Measurements from ENCODE around the gene RET.
"Not testable (repeated sequence)": the region's sequence is repeated elsewhere in the genome, so short reads cannot be mapped to it uniquely, and the experiment has no call there.

Gene RET

DNA sequence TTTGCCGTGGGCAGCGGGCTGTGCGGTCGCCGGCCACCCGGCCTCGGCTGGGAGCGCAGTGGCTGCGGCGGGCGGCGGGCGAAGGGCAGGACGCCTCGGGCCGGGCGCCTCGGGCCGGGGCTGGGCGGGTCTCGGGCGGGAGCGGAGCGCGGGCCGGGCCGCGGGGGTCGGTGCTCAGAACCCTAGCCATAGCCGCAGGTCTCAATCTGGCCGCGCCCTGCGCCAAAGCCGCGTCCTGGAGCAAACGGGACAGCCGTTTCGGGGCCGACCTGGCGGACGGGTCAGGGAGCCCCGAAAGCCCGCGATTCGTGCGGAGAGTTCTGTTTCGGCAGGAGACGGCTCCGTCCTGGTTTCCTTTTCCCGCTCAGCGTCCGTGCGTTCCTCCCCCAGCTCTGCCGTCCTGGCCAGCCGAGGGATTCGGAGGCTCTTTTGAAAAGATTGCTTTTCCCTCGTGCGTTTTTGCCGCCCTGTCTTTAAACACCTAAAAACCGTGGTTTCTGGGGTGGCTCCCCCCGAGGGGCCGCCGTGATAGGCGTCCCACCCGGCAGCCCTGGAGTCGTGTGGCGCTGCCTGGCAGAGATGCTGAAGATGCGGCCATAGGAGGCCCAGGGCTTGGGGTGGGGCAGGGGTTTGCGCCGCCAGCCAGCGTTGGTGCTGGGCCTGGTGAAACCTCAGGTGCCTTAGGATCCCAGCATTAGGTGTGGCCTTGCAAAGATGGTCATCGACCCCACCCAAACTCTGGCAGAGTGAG lies 727 bp downstream of the RET start:
- DNase-seq (ENCODE audit: low spot score): no peak

DNA sequence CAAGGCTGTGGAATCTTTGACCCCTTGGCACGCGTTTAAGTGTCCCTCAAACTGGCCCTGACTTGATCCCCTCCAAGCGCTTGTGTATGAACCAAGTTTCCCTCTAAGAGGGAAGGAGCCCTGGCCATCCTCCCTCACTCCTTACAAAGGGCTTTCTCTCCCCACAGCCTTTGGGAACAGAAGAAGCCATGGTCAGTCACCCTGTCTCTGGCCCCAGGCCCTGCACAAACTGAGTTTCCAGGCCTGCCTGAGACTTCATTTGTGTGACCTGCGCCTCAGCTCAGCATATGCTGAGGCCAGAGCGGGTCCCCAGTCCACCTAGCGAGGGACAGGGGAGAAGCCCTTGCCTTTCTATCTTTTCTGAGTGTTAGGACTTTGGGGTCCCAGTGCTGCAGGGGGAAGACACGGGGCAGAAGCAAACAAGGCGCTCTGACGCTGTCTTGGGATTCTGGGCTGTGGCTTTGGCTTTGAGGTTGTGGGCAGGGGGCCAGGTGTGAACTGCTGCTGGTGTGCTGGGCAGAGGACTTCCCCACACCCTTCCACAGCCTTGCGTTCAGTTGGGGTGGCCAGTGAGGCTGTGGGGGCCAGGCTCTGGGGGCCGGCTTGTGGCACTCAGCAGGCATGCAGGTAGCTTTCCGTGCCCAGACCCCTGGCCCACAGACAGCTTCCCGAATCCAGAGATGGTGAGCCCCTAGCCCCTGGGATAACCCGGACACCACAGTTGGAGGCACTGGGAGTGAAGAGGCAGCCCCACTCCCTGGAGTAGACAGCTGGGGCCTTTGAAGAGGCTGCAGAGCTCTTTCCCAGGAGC lies 1.5 kb downstream of the RET start:
- DNase-seq (ENCODE audit: low spot score): peak; percentile 47

DNA sequence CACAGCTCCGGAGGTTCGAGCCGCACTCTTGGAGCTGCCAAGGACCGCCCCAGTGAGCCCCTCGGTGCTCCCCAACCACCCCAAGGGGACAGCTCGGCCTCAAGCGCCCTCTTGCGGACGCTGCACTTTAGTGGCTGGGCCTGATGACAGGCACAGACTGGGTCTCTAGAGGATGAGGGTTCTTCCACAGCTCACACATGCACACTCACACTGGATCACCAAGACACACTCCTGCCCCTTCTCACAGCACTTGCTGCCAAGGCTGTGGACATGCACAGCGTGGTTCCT lies 2.1 kb downstream of the RET start:
- peak; percentile 64 for DNase-seq (ENCODE audit: low spot score)

DNA sequence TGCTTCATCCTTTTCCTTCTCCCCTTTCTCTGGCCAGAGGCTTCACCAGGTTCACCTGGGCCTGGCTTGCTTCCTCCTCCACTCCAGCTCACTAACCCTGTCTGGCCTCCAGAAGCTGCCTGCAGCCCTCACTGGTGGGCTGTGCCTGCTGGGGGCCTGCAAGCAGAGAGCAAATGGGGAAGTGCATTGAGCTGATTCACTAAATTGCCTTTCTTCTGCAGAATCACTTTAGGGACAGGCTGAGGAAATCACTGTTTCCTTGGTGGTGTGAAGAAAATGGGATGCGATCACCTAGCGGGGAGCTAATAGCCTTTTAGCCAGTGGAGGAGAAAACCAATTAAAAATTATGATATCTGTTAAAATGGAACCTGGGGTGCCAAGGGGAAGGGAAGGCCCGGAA lies 3.0 kb downstream of the RET start:
- no peak for DNase-seq (ENCODE audit: low spot score)

DNA sequence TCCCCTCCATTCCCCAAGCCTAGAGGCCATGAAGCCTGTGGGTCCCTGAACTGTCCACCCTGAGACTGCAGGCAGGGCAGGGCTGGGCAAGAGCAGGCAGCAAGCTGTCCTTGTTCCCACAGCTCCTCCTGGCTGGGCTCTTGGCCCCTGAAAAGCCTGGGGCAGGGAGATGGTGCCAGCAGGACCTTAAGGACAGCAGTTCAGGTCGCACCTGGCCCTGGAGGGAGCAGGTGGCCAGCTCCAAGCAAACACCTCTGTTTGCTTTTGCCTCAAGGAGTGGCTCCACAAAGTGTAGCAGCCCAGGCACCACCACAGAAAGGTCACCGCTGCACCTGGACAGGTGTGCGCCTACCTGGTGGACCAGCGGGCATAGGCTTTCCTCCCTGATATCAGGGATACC lies 5.2 kb downstream of the RET start:
- no peak for DNase-seq (ENCODE audit: low spot score)

DNA sequence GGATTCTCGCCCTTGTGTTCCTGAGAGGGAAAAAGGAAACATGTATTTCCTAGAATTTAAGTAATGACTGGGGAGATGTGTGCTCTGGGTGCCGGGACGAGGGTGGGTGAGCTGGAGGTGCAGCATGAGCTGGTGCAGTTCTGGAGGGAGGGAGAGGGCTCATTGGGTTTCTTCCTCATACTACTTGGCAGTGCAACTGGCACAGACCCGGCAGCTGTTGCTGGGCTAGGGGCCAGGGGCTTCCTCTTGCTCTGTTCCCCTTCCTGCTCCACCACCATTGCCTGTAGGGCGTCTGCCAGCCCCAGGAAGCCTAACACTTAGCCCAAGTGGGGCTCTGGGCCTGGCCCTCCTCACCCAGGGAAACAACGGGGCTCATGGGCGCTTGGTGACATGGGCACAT lies 5.9 kb downstream of the RET start:
- no peak for DNase-seq (ENCODE audit: low spot score)

DNA sequence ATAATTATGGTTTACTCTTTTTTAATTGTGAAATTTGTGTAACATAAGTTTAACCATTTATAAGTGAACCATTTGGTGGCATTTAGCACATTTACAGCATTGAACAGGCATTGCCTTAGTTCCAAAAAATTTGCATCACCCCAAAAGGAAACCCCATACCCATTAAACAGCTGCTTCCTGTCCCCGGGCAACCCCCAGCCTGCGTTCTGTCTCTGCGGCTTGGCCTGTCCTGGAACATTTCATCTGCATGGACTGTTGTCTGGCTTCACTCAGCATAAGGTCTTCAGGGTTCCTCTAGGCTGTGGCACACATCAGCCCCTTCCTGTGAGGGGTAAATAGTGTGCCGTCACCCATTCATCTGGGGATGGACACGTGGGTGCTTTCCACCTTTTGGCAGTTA lies 6.9 kb downstream of the RET start:
- no peak for DNase-seq (ENCODE audit: low spot score)

DNA sequence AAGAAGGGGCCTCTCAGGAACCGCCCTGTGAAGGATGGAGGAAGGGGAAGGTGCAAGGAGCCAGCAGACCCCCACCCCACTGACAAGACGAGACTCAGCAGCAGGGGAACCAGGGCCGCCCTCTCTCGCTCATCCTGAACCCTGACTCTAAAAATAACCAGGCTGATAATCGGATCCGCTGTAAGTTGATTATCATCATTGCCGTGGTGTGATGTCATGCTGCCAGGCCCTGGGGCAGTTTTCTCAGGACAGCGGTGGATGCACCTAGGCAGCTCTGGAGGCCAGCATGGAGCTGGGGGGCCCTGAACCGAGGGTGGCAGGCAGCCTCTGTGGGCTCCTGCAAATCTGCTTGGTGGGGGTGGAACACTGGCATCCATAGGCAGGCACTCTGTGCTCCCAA lies 7.9 kb downstream of the RET start:
- no peak for DNase-seq (ENCODE audit: low spot score)

DNA sequence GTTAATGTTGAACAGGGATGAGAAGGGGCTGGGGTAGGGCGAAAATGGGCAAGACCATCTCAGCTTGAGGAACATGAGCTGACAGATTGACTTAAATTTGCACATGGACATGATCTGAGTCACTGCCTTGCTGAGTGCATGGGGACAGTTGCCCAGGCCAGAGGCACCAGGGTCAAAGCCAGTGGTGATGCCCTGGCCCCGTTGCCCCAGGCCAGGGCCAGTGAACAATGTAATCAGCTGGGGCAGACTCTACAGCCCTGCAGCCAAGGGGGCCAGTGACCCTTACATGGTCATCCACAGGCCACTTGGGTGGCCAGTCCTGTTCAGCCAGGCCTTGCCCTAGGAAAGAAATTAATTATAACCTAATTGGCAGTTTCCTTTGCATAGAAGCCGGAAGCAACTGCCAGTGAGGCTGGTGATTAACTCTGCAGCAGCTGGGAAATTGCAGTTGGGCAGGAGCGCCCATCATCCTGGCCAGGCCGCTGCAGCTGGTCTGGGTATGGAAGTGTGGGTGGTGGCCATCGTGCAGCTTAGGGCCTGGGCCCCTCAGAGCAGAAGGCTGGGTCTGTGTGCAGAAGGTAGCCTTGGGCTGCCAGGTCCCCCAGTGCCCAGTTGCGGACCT lies 9.6 kb downstream of the RET start:
- DNase-seq (ENCODE audit: low spot score): no peak

DNA sequence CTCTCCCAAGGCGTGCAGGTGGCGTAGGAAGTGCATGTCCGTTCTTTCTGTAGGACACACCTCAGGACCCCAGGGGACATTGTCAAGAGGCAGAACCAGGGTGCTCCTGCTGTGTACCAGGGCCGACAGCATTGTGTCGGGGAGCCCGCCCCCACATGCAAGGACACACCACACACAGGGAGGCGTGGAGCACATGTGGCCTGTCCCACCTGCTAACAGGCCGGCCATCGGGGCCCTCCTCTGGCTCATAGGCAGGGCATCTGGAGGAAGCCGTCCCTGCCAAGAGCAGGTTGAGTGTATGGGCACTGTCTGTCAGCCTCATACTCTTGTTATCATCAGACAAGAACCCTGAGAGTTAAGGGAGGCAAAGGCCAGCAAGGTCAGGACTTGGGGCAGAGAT lies 12.7 kb downstream of the RET start:
- DNase-seq (ENCODE audit: low spot score): no peak

DNA sequence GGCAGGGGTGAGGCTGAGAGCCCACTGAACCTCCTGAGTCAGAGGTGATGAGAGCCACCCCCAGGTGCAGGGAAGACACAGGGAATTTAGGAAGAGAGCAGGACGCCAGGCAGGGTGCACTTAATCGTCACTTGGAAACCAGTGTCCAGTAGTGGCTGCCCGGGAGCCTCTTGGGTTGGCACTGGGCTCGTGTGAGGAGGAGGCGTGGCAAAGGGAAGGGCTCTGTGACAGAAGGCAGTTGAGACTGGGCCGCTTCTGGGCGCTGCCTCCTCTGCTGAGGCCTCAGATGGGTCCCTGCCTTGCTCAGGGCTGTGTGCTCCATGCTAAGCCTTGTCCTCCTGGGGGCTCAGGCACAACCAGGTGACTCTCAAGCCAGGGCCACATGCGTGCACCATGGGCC lies 13.3 kb downstream of the RET start:
- DNase-seq (ENCODE audit: low spot score): no peak

DNA sequence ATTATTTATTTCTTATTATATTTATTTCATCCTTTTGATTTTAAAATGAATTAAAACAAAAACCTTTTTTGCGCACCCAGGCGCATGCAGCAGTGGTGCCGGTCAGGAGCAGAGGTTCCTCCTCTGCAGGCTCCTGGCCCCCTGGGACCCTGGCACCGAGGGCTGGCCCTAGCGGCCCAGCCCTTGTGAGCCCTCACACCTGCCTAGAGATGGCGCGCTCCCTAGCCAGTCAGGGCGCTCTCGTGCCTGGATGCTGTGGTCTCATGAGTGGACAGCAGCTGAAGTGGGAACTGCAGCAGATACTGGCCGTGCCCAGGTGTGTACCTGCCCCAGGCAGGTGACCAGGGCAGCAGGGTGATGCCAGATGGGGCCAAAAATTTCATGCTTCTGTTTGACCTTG lies 13.8 kb downstream of the RET start:
- no peak for DNase-seq (ENCODE audit: low spot score)

DNA sequence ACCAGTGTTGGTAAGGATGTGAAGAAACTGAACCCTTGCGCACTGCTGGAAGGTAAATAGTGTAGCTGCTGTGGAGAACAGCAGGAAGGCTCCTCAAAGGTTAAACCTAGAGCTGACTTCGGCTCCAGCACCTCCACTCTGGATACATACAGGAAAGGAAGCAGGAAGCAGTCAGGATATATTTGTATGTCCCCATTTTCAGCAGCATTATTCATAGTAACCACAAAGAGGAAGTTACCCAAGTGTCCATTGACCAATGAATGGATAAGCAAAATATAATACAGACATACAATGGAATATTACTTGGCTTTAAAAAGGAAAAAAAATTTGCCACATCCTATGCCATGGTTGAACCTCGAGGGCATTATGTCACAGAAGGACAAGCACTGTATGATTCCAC lies 15.0 kb downstream of the RET start:
- no peak for DNase-seq (ENCODE audit: low spot score)

DNA sequence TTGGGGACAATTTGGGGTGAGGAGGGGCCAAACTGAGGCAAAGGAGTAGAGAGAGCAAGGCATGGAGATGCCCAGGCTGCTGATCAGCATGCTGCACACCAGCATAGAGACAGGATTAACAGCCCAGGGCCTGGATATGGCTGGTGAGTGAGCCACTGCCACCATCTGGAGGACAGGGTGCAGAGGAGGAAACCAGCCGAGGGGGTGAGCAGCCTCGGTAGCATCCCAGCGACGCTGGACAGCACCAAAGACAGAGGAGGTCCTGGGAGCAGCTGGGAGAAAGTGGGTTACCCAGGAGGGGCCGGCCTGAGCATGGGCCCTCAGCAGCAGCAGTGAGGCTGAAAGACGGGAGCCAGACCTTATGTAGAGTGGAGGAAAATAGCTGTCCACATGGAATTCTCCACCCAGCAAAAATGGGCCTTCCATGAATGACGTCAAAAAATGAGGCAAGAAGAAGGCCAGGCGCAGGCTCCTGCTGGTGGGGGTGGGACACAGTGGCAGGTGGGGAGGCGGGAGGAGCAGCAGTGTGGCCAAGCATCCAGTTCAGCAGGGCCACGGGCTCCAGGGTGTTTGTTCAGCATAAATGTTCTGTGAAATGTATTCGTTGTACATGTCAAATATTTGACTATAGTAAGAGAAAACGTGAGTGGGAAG lies 16.7 kb downstream of the RET start:
- DNase-seq (ENCODE audit: low spot score): peak; percentile 79

DNA sequence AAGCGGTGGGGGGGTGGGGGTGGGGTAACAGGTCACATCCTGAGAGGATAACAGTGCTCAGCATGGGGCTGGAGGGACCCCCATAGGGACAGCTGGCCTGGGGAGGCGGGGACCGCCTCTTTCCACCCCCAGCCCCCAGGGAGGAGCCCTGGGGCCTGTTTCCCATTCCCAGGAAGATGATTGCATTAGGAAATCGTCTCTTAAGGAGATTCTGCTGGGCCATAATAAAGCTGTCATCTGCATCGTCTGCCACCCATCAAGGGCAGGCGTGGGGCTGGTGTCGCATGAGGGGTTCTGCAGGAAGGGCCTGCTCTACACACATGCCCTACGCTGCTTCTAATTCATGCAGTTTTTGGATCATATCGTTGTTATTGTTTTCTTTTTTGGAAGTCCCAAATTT lies 17.2 kb downstream of the RET start:
- peak; percentile 89 for DNase-seq (ENCODE audit: low spot score)

DNA sequence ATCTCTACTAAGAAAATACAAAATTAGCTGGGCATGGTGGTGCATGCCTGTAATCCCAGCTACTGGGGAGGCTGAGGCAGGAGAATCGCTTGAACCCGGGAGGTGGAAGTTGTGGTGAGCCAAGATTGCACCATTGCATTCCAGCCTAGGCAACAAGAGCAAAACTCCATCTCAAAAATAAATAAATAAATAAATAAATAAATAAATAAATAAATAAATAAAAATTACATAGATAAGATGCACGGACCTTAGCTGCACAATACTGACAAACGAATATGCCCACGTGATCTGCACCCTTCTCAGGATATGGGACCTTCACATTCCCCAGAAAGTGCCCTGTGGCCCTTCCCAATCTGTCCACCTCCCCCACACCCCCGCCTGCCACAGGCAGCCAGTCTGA lies 22.5 kb downstream of the RET start:
- not testable (repeated sequence) for DNase-seq (ENCODE audit: low spot score)

DNA sequence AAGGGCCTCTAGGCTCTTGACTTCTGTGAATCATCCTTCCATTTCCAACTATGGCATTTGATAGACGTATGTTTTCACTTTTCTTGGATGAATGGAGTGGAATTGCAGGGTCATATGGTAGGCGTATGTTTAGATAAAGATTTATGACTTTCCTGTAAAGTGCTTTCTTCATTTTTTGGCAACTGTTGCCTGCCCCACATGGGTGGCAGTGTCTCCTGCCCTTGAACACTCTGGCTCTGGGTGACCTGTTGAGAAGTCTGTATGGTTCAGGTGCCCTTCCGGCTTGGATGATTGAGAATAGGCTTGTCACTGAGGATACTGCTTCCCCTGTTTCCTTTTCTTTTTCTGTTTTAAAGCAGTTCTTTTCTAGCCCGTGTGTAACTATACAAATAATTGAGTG lies 23.1 kb downstream of the RET start:
- no peak for DNase-seq (ENCODE audit: low spot score)

DNA sequence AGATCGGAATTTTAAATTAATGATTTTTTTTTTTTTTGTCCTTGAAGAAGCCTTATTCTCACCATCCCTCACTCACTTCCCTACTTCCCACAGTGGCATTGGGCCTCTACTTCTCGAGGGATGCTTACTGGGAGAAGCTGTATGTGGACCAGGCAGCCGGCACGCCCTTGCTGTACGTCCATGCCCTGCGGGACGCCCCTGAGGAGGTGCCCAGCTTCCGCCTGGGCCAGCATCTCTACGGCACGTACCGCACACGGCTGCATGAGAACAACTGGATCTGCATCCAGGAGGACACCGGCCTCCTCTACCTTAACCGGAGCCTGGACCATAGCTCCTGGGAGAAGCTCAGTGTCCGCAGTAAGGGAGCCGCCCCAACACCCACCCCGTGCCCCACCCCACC lies 23.5 kb downstream of the RET start:
- DNase-seq (ENCODE audit: low spot score): no peak

DNA sequence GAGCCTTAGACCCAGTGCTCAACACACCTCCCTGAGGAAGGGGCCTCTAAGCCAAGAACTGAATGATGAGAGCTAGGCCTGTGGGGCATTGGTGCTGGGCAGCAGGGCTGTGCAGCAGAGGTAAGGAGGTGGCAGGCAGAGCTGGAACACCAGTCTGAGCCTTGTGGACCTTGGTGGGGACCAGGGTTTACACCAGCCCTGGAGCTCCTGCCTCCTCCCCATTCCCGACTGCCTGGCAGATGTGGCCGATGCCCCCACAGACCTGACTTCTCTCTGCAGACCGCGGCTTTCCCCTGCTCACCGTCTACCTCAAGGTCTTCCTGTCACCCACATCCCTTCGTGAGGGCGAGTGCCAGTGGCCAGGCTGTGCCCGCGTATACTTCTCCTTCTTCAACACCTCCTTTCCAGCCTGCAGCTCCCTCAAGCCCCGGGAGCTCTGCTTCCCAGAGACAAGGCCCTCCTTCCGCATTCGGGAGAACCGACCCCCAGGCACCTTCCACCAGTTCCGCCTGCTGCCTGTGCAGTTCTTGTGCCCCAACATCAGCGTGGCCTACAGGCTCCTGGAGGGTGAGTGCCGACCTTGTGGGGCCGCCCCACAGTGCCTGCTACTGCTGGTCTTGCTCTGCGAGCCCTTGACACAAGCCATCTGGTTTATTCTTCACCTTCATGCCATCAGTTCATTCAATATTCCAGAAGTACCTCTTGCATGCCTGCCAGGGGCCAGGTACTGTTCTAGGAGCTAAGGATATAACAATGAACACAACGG lies 25.4 kb downstream of the RET start:
- DNase-seq (ENCODE audit: low spot score): no peak

DNA sequence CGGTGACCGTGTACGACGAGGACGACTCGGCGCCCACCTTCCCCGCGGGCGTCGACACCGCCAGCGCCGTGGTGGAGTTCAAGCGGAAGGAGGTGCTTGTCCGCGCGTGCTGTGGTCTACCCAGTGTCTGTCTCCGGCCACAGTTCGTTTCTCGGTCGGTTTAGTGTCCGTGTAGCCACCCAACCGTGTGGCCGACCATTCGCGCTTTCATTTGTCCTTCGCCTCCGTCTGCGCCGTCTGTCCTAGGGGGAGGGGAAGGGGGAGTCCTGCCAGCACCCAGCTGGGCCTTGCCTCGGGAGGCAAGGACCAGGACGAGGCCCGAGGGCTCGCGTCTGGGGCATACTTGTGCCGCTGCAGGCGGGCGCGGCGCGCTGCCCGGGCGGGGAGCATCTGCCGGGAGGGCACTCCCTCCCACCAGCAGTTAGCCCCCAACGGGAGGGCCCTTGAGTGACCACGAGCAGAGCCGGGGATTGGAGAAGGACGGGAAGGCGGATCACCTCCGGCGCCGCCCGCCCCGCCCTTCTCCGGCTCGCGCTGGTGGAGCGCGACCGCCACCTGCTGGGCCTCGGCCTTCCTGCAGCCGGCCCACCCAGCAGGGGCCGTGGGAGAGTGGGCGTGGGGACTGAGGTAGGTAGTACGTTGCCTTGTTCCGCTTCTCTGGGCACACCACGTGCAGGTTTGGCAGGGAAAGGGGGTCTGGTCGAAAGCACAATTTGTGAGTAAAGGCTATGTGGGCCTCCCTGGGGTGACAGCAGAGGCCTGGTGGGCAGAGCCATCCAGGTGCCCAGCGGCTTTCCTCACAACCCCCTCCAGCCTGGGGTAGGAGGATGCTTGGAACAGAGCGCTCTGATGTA lies 28.5 kb downstream of the RET start:
- peak; percentile 45 for DNase-seq (ENCODE audit: low spot score)

DNA sequence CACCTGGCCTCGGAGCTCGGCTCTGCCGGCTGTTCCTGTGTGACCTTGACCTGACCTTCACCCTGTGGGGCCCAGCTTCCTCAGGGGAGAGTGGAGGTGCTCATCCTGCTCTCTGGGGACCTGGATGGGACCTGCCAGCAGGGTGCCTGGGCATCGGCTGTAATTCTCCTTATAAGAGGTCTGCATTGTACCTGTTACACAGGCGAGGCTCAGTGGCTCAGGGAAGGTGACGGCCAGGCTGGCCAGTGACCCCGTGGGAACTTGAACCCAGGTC lies 29.0 kb downstream of the RET start:
- DNase-seq (ENCODE audit: low spot score): no peak
